ENCODE results near the gene TMED4. TPM values are rescaled to one million over a fixed set of nuclear protein-coding genes. Genes with fewer than 3 reads are reported as not detected.

Gene TMED4
- total and polyA plus RNA-seq, 2 of the 13 experiments (the other 11 are each of a cell fraction or from before 2014, with no cell fraction given), result 81.4 to 109 TPM

DNA sequence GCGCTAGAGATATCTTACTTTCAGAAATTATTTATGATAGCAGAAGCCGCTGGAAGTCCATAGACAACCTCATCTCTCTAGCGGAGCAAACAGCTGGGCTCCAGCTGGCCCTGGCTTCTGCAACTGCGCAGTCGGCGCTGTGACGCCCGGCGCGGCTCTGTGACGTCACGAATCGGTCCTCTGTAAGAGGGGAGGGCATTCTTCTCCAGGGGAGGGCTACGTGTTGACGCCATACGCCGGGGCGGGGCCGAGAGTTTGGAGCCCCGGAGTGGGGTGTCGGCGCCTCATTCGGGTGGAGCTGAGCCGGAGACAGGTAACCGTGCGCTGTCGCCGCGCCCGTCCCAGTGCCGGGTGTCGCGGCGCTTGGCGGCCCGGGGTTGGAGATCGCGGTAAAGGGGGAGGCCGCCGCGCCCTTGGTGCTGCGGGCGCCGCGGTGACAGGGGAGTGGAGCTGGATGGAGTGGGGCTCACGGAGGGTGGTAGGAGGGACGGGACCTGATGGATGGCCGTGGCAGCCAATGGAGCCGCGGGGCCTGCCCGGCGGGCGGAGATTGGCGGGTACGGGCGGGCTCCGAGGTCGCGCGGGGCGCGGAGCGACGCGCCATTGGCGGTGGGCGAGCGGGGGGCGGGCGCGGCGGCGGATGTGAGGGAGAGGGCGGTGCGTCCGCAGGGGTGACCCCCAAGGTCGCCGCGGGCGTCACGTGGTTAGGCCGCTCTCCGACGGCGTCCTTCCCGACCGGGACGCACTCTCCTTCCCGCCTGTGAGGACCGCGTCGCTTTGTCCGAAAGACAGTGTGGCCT is 24.5 kb upstream of the TMED4 start, which contains the start of gene OGDH (continued):
- TF ChIP-seq, protein P1, sequence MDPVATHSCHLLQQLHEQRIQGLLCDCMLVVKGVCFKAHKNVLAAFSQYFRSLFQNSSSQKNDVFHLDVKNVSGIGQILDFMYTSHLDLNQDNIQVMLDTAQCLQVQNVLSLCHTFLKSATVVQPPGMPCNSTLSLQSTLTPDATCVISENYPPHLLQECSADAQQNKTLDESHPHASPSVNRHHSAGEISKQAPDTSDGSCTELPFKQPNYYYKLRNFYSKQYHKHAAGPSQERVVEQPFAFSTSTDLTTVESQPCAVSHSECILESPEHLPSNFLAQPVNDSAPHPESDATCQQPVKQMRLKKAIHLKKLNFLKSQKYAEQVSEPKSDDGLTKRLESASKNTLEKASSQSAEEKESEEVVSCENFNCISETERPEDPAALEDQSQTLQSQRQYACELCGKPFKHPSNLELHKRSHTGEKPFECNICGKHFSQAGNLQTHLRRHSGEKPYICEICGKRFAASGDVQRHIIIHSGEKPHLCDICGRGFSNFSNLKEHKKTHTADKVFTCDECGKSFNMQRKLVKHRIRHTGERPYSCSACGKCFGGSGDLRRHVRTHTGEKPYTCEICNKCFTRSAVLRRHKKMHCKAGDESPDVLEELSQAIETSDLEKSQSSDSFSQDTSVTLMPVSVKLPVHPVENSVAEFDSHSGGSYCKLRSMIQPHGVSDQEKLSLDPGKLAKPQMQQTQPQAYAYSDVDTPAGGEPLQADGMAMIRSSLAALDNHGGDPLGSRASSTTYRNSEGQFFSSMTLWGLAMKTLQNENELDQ (CRISPR knock-in tag; IDR thresholded peaks at IDR 0.05; ENCODE audit: borderline replicate concordance), result no peak
- TF ChIP-seq MIXL1 (CRISPR knock-in tag; IDR thresholded peaks at IDR 0.05) (peak; percentile 49; the same call in 1 of the 2 replicates), TAF1 (CRISPR knock-in tag; IDR thresholded peaks at IDR 0.05) (peak; percentile 87), REPIN1 (CRISPR knock-in tag; IDR thresholded peaks at IDR 0.05; ENCODE audit: borderline replicate concordance, low read depth) (peak; percentile 65; the same call in 1 of the 2 replicates), POLR2A (IDR thresholded peaks at IDR 0.05; ENCODE audit: insufficient read depth in 1 of 2, low read depth in 2 of 2, low read length in 2 of 2) (peak; percentile 80 to 90), ZNF3 (CRISPR knock-in tag; IDR thresholded peaks at IDR 0.05) (no peak), AGO2 (optimal IDR thresholded peaks at IDR 0.05; ENCODE audit: low read depth, low read length) (peak; percentile 90), ZNF225 (CRISPR knock-in tag; IDR thresholded peaks at IDR 0.05) (no peak), CCDC6 (CRISPR knock-in tag; IDR thresholded peaks at IDR 0.05) (peak; percentile 86; the same call in 1 of the 2 replicates), DR1 (CRISPR knock-in tag; IDR thresholded peaks at IDR 0.05) (peak; percentile 4; the same call in 1 of the 2 replicates), KDM6A (CRISPR knock-in tag; IDR thresholded peaks at IDR 0.05; ENCODE audit: low read depth) (0 out of 2 replicates have a peak, but pooled peaks have one; percentile 8), ZNF30 (CRISPR knock-in tag; IDR thresholded peaks at IDR 0.05) (no peak), MAZ (IDR thresholded peaks at IDR 0.05; ENCODE audit: borderline replicate concordance, low read depth, low read length) (peak; percentile 89; the same call in 1 of the 2 replicates), MAZ (CRISPR knock-in tag; IDR thresholded peaks at IDR 0.05; ENCODE audit: low read depth) (peak; percentile 95), ZBTB38 (CRISPR knock-in tag; IDR thresholded peaks at IDR 0.05) (peak; percentile 24; the same call in 1 of the 2 replicates), ZSCAN21 (CRISPR knock-in tag; IDR thresholded peaks at IDR 0.05; ENCODE audit: borderline replicate concordance) (peak; percentile 88; the same call in 1 of the 2 replicates), MIER3 (CRISPR knock-in tag; IDR thresholded peaks at IDR 0.05; ENCODE audit: borderline replicate concordance) (peak; percentile 77; the same call in 1 of the 2 replicates), ZNF446 (CRISPR knock-in tag; IDR thresholded peaks at IDR 0.05) (0 out of 2 replicates have a peak, but pooled peaks have one; percentile 24), NCOA2 (CRISPR knock-in tag; IDR thresholded peaks at IDR 0.05) (0 out of 2 replicates have a peak, but pooled peaks have one; percentile 14), REXO4 (CRISPR knock-in tag; IDR thresholded peaks at IDR 0.05; ENCODE audit: borderline replicate concordance) (0 out of 2 replicates have a peak, but pooled peaks have one; percentile 66), JUN (CRISPR knock-in tag; IDR thresholded peaks at IDR 0.05) (no peak), ZFAT (CRISPR knock-in tag; conservative IDR thresholded peaks at IDR 0.05) (no peak), ZNF317 (CRISPR knock-in tag; IDR thresholded peaks at IDR 0.05) (peak; percentile 36; the same call in 1 of the 2 replicates)
- TF ChIP-seq, protein P2, sequence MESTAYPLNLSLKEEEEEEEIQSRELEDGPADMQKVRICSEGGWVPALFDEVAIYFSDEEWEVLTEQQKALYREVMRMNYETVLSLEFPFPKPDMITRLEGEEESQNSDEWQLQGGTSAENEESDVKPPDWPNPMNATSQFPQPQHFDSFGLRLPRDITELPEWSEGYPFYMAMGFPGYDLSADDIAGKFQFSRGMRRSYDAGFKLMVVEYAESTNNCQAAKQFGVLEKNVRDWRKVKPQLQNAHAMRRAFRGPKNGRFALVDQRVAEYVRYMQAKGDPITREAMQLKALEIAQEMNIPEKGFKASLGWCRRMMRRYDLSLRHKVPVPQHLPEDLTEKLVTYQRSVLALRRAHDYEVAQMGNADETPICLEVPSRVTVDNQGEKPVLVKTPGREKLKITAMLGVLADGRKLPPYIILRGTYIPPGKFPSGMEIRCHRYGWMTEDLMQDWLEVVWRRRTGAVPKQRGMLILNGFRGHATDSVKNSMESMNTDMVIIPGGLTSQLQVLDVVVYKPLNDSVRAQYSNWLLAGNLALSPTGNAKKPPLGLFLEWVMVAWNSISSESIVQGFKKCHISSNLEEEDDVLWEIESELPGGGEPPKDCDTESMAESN (CRISPR knock-in tag; conservative IDR thresholded peaks at IDR 0.05), result peak; percentile 80
- TF ChIP-seq, protein P3, sequence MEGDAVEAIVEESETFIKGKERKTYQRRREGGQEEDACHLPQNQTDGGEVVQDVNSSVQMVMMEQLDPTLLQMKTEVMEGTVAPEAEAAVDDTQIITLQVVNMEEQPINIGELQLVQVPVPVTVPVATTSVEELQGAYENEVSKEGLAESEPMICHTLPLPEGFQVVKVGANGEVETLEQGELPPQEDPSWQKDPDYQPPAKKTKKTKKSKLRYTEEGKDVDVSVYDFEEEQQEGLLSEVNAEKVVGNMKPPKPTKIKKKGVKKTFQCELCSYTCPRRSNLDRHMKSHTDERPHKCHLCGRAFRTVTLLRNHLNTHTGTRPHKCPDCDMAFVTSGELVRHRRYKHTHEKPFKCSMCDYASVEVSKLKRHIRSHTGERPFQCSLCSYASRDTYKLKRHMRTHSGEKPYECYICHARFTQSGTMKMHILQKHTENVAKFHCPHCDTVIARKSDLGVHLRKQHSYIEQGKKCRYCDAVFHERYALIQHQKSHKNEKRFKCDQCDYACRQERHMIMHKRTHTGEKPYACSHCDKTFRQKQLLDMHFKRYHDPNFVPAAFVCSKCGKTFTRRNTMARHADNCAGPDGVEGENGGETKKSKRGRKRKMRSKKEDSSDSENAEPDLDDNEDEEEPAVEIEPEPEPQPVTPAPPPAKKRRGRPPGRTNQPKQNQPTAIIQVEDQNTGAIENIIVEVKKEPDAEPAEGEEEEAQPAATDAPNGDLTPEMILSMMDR (CRISPR knock-in tag; IDR thresholded peaks at IDR 0.05), result no peak
